ENCODE results near the gene CD4. TPM values are rescaled to one million over a fixed set of nuclear protein-coding genes. Genes with fewer than 3 reads are reported as not detected.

CD4 gene
- total RNA-seq, 1 donor from 2014 or later: 0.62 TPM

- H3K36me3 Mint-ChIP-seq (ENCODE audit: unreplicated experiment): peaks cover 3% of the 10 kb centered on the region
- peak overlapping the region; percentile 80 for H3K27ac Mint-ChIP-seq (ENCODE audit: unreplicated experiment)
- TF ChIP-seq, protein P1, sequence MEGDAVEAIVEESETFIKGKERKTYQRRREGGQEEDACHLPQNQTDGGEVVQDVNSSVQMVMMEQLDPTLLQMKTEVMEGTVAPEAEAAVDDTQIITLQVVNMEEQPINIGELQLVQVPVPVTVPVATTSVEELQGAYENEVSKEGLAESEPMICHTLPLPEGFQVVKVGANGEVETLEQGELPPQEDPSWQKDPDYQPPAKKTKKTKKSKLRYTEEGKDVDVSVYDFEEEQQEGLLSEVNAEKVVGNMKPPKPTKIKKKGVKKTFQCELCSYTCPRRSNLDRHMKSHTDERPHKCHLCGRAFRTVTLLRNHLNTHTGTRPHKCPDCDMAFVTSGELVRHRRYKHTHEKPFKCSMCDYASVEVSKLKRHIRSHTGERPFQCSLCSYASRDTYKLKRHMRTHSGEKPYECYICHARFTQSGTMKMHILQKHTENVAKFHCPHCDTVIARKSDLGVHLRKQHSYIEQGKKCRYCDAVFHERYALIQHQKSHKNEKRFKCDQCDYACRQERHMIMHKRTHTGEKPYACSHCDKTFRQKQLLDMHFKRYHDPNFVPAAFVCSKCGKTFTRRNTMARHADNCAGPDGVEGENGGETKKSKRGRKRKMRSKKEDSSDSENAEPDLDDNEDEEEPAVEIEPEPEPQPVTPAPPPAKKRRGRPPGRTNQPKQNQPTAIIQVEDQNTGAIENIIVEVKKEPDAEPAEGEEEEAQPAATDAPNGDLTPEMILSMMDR (IDR thresholded peaks at IDR 0.05): peak; percentile 96
- peaks cover 13% of the 10 kb centered on the region for H3K4me1 Mint-ChIP-seq (ENCODE audit: unreplicated experiment)
- H3K9me3 Mint-ChIP-seq (ENCODE audit: unreplicated experiment): no peaks in the 10 kb centered on the region
- peak; percentile 97 for DNase-seq (ENCODE audit: extremely low spot score, unreplicated experiment)
- H3K27me3 Mint-ChIP-seq (ENCODE audit: unreplicated experiment): no peaks in the 10 kb centered on the region
- peak overlapping the region; percentile 76 for H3K4me3 Mint-ChIP-seq (ENCODE audit: unreplicated experiment)
Observed at GRCh38 chr12:6778574-6779550, 10.5 kb upstream of the CD4 start.

DNA sequence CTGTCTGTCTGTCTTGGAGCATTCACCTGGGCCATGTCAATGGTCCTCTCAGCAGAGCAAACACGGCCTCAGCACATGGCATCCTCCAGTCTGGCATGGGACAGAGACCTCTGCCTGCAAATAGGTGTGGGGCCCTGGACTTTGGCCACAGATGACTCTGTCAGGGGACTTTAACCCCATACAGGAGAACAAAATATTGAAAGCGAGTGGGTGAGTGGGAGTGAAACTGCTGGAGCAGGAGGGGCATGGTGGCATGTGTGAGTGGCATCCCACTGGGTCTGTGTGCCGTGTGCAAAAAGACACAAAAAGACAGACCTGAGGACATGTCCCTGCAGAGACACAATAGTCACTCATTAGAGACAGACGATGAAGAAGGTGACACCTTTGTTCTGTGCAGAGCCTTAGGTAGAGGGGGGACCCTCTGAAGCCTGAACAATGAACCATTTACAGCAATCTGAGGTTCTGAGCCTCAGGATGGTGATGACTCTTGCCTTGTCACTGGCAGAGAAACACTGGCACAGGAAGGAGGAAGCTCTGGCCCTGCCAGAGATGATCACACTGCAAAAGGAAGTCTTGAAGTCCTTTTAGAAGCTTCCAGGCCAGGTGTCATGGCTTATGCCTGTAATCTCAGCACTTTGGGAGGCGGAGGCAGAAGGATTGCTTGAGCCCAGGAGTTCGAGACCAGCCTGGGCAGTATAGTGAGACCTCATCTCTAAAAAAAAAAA is 9.5 kb upstream of the CD4 start:
- Mint-ChIP-seq H3K36me3 (ENCODE audit: unreplicated experiment) (no peaks in the 10 kb centered on the region), H3K27me3 (ENCODE audit: unreplicated experiment) (no peaks in the 10 kb centered on the region), H3K4me1 (ENCODE audit: unreplicated experiment) (peaks cover 13% of the 10 kb centered on the region), H3K9me3 (ENCODE audit: unreplicated experiment) (no peaks in the 10 kb centered on the region), H3K27ac (ENCODE audit: unreplicated experiment) (no peak overlapping the region), H3K4me3 (ENCODE audit: unreplicated experiment) (no peak overlapping the region)
- TF ChIP-seq, protein P1 (IDR thresholded peaks at IDR 0.05): no peak
- no peak for DNase-seq (ENCODE audit: extremely low spot score, unreplicated experiment)

GRCh38 chr12:6780573-6780972 is 8.8 kb upstream of the CD4 start:
- TF ChIP-seq, protein P1 (IDR thresholded peaks at IDR 0.05): no peak
- peaks cover 13% of the 10 kb centered on the region for H3K4me1 Mint-ChIP-seq (ENCODE audit: unreplicated experiment)
- H3K27me3 Mint-ChIP-seq (ENCODE audit: unreplicated experiment): no peaks in the 10 kb centered on the region
- H3K36me3 Mint-ChIP-seq (ENCODE audit: unreplicated experiment): no peaks in the 10 kb centered on the region
- H3K4me3 Mint-ChIP-seq (ENCODE audit: unreplicated experiment): no peak overlapping the region
- H3K27ac Mint-ChIP-seq (ENCODE audit: unreplicated experiment): no peak overlapping the region
- H3K9me3 Mint-ChIP-seq (ENCODE audit: unreplicated experiment): no peaks in the 10 kb centered on the region
- DNase-seq (ENCODE audit: extremely low spot score, unreplicated experiment): no peak

- no peak for DNase-seq (ENCODE audit: extremely low spot score, unreplicated experiment)
- Mint-ChIP-seq H3K36me3 (ENCODE audit: unreplicated experiment) (no peaks in the 10 kb centered on the region), H3K9me3 (ENCODE audit: unreplicated experiment) (no peaks in the 10 kb centered on the region), H3K27ac (ENCODE audit: unreplicated experiment) (no peak overlapping the region), H3K4me1 (ENCODE audit: unreplicated experiment) (peaks cover 13% of the 10 kb centered on the region), H3K4me3 (ENCODE audit: unreplicated experiment) (no peak overlapping the region), H3K27me3 (ENCODE audit: unreplicated experiment) (no peaks in the 10 kb centered on the region)
- TF ChIP-seq, protein P1 (IDR thresholded peaks at IDR 0.05): no peak
Observed at GRCh38 chr12:6782119-6782518, 7.2 kb upstream of the CD4 start.

Data from osteocyte (in vitro differentiated cells).